ENCODE measurements around the gene RNF212. TPM values are rescaled to one million over a fixed set of nuclear protein-coding genes. Genes with fewer than 3 reads are reported as not detected.
A peak's percentile ranks its signal among the peaks of the same experiment; 100 is the strongest.

RNF212 gene
- total and polyA plus RNA-seq, 2 experiments from 2014 or later, result 0.80 to 1.7 TPM

DNA sequence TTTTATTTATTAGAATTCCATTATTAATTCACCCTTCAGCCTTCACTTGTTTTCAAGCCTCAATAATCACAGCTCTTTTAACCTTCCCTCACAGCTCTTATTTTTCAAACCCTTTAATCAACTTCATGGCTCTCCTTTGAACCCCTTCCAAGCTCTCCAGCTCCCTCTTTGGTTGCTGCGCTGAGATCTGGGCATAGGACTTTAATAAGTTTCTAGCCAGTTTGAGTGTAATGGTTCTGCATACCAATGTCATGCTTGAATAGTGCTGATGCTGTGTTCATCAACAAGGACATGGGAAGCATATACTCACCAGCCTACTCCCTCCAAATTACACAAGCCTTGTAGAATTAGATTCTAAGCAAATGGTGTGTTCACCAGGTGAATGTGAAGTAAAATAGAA lies 3.5 kb upstream of the RNF212 start:
- no peak overlapping the region for H3K4me3 ChIP-seq
- DNase-seq (ENCODE audit: low read depth in 1 of 2, low spot score in 1 of 2), result peak in 1 of 2 donors; percentile 17
- no peak overlapping the region for H3K27ac ChIP-seq
- H3K9me3 ChIP-seq (ENCODE audit: low read depth), result no peaks in the 10 kb centered on the region
- H3K36me3 ChIP-seq, result no peaks in the 10 kb centered on the region
- TF ChIP-seq, protein P1, sequence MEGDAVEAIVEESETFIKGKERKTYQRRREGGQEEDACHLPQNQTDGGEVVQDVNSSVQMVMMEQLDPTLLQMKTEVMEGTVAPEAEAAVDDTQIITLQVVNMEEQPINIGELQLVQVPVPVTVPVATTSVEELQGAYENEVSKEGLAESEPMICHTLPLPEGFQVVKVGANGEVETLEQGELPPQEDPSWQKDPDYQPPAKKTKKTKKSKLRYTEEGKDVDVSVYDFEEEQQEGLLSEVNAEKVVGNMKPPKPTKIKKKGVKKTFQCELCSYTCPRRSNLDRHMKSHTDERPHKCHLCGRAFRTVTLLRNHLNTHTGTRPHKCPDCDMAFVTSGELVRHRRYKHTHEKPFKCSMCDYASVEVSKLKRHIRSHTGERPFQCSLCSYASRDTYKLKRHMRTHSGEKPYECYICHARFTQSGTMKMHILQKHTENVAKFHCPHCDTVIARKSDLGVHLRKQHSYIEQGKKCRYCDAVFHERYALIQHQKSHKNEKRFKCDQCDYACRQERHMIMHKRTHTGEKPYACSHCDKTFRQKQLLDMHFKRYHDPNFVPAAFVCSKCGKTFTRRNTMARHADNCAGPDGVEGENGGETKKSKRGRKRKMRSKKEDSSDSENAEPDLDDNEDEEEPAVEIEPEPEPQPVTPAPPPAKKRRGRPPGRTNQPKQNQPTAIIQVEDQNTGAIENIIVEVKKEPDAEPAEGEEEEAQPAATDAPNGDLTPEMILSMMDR (IDR thresholded peaks at IDR 0.05; ENCODE audit: low read depth, low read length), result no peak
- H3K27me3 ChIP-seq, result peaks cover 71% of the 10 kb centered on the region
- H3K4me1 ChIP-seq (ENCODE audit: low read depth), result no peaks in the 10 kb centered on the region

DNA sequence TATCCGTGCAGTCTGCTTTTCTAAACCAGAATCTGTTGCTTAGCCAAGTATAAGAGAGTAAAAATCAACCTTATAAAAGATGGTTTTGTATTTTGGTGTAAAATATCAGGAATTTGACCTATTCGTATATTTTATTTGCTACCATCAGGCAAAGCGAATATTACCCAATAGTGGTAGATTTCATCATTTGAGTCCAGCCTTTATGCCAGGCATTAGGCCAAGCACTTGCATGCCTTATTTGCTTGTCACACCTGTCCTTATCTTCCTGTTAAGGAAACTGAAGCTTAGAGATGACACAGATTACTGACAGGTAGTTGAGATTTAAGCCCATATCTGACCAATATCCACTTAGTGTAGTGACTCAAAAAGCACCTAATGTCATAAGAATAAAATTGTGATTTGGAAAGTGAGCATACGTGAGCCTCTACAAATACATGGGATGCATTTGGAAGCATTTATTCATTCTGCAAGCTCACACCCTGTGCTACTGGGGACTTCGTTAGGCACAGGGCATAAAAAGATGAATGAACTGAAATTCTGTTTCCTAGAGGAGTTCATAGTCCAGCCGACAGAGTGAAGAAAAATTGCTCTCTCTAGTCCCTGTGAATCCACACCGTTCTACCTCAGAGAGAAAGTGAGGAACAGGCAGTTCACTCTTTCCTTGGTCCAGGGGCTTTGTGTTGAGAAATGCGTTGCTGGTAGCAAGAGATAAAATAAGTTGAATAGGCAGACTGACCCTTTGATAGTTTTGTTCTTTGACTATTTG lies 2.3 kb upstream of the RNF212 start:
- TF ChIP-seq, protein P1 (IDR thresholded peaks at IDR 0.05; ENCODE audit: low read depth, low read length), result no peak
- Histone ChIP-seq H3K4me1 (ENCODE audit: low read depth) (no peaks in the 10 kb centered on the region), H3K27ac (no peak overlapping the region), H3K27me3 (peaks cover 73% of the 10 kb centered on the region), H3K36me3 (no peaks in the 10 kb centered on the region), H3K9me3 (ENCODE audit: low read depth) (no peaks in the 10 kb centered on the region), H3K4me3 (no peak overlapping the region)
- no peak for DNase-seq (ENCODE audit: low read depth in 1 of 2, low spot score in 1 of 2)

DNA sequence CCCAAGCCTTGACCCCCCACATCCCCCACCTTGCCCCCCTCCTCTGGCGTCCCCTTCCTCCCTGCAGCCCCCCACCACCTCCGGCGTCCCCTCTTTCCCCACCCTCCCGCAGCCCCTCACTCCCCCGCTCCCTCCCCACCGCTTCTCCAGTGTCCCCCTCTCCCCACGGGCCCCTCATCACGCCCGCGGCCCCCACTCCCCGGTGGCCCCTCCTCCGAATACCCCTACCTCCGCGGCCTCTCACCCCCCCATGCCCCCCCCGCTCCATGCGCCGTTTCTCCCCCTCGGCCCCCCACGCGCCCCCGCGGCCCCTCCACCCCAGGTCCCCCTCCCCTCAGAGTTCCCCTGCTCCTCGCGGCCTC lies 562 bp downstream of the RNF212 start:
- Histone ChIP-seq H3K27me3 (peaks cover 82% of the 10 kb centered on the region), H3K36me3 (no peaks in the 10 kb centered on the region), H3K4me1 (ENCODE audit: low read depth) (no peaks in the 10 kb centered on the region), H3K27ac (no peak overlapping the region), H3K4me3 (no peak overlapping the region), H3K9me3 (ENCODE audit: low read depth) (no peaks in the 10 kb centered on the region)
- TF ChIP-seq, protein P1 (IDR thresholded peaks at IDR 0.05; ENCODE audit: low read depth, low read length), result no peak
- DNase-seq (ENCODE audit: low read depth in 1 of 2, low spot score in 1 of 2), result no peak

DNA sequence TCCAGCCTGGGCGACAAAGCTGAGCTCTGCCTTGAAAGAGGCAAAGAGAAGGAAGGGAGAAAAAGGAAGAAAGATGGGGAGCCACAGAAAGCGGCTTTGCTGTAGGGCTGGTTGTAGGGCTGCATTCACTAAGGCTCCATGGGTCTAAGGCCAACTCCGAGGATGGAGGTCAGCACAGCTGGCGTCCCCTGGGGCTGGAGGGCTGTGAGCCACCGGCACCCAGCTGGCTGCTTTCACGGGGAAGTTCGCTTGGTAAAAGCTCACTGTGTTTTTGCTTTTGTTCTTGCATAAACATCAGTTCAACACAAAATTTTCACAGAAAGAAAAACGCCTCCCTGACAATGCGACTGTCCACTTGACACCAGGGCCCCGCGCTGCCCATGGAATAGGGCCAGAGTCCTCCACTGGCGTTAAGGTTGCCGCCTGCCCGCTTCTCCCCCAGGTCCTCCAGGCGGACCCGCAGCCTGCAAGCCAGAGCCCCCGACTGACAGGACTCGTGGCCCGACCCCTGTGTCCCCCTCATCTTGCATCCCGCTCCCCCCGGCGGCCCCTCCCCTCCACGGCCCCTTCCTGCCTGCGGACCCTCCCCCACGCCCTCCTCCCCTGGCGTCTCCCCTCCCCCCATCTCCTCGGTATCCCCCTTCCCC lies 1.1 kb downstream of the RNF212 start:
- TF ChIP-seq, protein P1 (IDR thresholded peaks at IDR 0.05; ENCODE audit: low read depth, low read length), result no peak
- Histone ChIP-seq H3K36me3 (no peaks in the 10 kb centered on the region), H3K4me1 (ENCODE audit: low read depth) (no peaks in the 10 kb centered on the region), H3K27me3 (peaks cover 77% of the 10 kb centered on the region), H3K9me3 (ENCODE audit: low read depth) (no peaks in the 10 kb centered on the region), H3K4me3 (no peak overlapping the region), H3K27ac (no peak overlapping the region)
- no peak for DNase-seq (ENCODE audit: low read depth in 1 of 2, low spot score in 1 of 2)

DNA sequence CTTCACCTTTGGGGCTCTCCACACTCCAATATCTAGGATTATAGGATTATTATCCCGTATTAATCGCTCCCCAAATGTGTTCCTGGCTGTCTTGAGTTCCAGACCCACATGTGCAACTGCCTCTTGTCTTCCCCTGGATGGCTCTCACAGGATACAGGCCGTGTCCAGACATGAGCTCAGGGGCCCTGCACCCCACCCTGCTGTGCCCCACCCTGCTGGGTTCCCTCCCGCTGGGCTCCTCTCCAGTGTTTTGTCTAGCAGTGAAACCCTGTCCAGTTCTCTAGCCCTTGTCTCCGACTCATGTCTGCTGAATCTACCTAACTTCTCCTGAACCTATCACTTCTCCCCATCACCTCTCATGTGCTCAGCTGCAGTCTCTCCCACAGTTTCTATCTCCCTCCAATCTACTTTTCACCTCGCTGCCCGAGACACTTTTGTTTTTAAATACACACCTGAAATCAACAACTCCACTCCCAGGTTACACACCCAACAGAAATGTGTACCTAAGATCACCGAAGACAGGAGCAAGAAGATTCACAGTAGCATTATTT lies 2.0 kb downstream of the RNF212 start:
- H3K27ac ChIP-seq, result no peak overlapping the region
- H3K9me3 ChIP-seq (ENCODE audit: low read depth), result no peaks in the 10 kb centered on the region
- no peaks in the 10 kb centered on the region for H3K36me3 ChIP-seq
- H3K4me3 ChIP-seq, result no peak overlapping the region
- peaks cover 71% of the 10 kb centered on the region for H3K27me3 ChIP-seq
- no peak for DNase-seq (ENCODE audit: low read depth in 1 of 2, low spot score in 1 of 2)
- no peaks in the 10 kb centered on the region for H3K4me1 ChIP-seq (ENCODE audit: low read depth)
- TF ChIP-seq, protein P1 (IDR thresholded peaks at IDR 0.05; ENCODE audit: low read depth, low read length), result no peak
